Left ventricle myocardium inferior (tissue), 1 donor: Measurements from ENCODE around the gene IGLON5. TPM values are rescaled to one million over a fixed set of nuclear protein-coding genes. Genes with fewer than 3 reads are reported as not detected.
A peak's percentile ranks its signal among the peaks of the same experiment; 100 is the strongest.

Experiments used
- DNase-seq: peaks from one replicate; pipeline ENCODE4 v3.0.0-alpha.2; 2020
- H3K27ac ChIP-seq: fragments of 200-600 bp; replicated peaks from 2 replicates; pipeline ENCODE4 v1.8.0; 2021
- H3K27me3 ChIP-seq: fragments of 200-600 bp; 2 replicates; pipeline ENCODE4 v1.8.0; 2021; ENCODE audit warnings: low read depth
- H3K36me3 ChIP-seq: fragments of 200-600 bp; 2 replicates; pipeline ENCODE4 v1.8.0; 2021
- H3K4me1 ChIP-seq: fragments of 200-600 bp; 2 replicates; pipeline ENCODE4 v1.8.0; 2021
- H3K4me3 ChIP-seq: fragments of 200-600 bp; 2 replicates; pipeline ENCODE4 v1.8.0; 2021; ENCODE audit warnings: mild to moderate bottlenecking, moderate library complexity
- H3K9me3 ChIP-seq: fragments of 200-600 bp; replicated peaks from 2 replicates; pipeline ENCODE4 v1.8.0; 2021
- CTCF ChIP-seq: fragments of 200-600 bp; IDR thresholded peaks from 2 replicates; pipeline ENCODE4 v1.8.0; 2021; ENCODE audit warnings: antibody characterized with exemption, mild to moderate bottlenecking, borderline replicate concordance
- intact Hi-C: fragments of 100-400 bp; cut with micrococcal nuclease; formaldehyde crosslinking; loops from one replicate; pipeline ENCODE4 v1.11.0; 2022
- long read RNA-seq: library from polyadenylated mRNA; unstranded; transcript quantifications from one replicate; pipeline ENCODE4 v2.0.0, GENCODE V29; 2021
- total RNA-seq: library from RNA; stranded (reverse); fragmentation: NEBNext Ultra II Directional; extraction: Animal tissue kit (Norgen Biotek cat#: 25700); gene quantifications from one replicate; pipeline ENCODE4 v1.2.1, GENCODE V29; 2021
- donor health status: DM: no; HTN: yes; CAD: no; lungs with severe emphysema.

The IGLON5 gene
- not detected for total RNA-seq
- long read RNA-seq: 0 reads

DNA sequence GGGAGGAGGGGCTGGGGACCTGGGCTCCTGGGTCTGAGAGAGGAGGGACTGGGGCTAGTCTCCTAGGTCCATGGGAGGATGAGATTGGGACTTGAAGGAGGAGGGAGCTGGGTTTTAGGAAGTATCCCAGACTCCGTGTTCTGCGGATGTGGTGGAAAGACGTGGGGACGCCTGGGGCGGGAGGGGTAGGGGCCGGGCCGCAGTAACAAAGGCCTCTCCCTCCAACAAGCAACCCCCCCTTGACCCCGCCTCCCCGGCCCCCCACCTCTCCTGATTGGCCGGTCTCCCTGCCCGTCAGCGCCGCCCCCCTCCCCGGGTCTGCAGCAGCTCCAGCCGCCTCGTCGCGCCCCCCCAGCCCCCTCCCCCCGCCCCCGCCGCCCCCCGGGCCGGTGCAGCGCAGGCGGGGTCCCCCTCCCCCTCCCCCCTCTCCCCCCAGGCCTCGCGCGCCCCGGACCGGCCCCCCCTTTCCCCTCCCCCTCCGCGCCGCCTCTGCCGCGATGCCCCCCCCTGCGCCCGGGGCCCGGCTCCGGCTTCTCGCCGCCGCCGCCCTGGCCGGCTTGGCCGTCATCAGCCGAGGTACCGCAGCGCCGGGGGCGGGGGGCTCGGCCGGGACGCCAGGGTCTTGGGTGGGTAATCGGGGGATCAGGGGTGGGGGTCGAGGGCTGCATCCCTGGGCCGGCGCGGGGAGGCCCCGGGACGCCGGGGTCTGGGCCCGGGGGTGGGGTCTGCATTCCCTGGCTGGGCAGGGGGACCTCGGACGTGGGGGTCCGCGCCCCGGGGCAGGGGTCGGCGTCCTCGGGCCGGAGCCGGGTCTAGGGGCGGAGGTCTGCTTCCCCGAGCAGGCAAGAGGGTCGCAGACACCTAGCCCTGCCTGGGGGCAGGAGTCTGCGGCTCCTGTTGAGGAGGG lies at the start of gene IGLON5:
Gene IGLON5 (plus strand): TSS at position 294 of the 907 bp plus-strand sequence. CDS start 204 bp downstream, at position 498.
- H3K36me3 ChIP-seq: no peaks in the 10 kb centered on the region
- H3K27me3 ChIP-seq: peaks cover 91% of the 10 kb centered on the region
- no peaks in the 10 kb centered on the region for H3K4me1 ChIP-seq
- no peak for TF ChIP-seq CTCF
- no peak within 1 kb of the TSS for H3K27ac ChIP-seq
- H3K9me3 ChIP-seq: peaks cover 15% of the 10 kb centered on the region
- no peak for DNase-seq
- no peak within 1 kb of the TSS for H3K4me3 ChIP-seq
- intact Hi-C loops: no loop called here

DNA sequence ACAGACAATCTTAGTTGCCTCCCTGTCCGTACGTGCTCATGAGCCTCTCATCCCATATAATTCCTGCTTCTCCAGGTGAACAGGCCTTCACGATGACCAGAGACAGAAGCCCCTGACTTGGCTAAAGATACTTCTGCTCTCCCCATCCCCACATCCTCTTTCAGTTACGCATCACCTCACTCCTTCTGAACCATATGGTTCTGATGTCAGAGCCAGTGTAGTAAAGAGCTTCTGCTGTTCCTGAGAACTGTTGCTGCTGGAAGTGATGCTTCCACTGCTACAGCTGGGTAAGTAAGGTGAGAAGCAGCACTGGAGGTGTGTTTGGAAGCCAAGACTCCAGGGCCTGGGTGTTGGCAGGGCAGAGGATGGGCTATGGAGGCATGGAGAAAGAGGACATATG lies 47.6 kb upstream of the IGLON5 start:
- no peak for DNase-seq
- Histone ChIP-seq H3K4me3 (no peak overlapping the region), H3K4me1 (no peaks in the 10 kb centered on the region), H3K27me3 (peaks cover 81% of the 10 kb centered on the region), H3K36me3 (no peaks in the 10 kb centered on the region), H3K9me3 (no peaks in the 10 kb centered on the region), H3K27ac (no peak overlapping the region)
- intact Hi-C loops: no loop called here
- no peak for TF ChIP-seq CTCF

GRCh38 chr19:51271067-51271466 lies 40.4 kb upstream of the IGLON5 start:
- peaks cover 64% of the 10 kb centered on the region for H3K27me3 ChIP-seq
- H3K27ac ChIP-seq: no peak overlapping the region
- no peak overlapping the region for H3K4me3 ChIP-seq
- peak; percentile 17 for DNase-seq
- intact Hi-C loops: no loop called here
- H3K4me1 ChIP-seq: no peaks in the 10 kb centered on the region
- H3K36me3 ChIP-seq: no peaks in the 10 kb centered on the region
- TF ChIP-seq CTCF: no peak
- no peaks in the 10 kb centered on the region for H3K9me3 ChIP-seq

DNA sequence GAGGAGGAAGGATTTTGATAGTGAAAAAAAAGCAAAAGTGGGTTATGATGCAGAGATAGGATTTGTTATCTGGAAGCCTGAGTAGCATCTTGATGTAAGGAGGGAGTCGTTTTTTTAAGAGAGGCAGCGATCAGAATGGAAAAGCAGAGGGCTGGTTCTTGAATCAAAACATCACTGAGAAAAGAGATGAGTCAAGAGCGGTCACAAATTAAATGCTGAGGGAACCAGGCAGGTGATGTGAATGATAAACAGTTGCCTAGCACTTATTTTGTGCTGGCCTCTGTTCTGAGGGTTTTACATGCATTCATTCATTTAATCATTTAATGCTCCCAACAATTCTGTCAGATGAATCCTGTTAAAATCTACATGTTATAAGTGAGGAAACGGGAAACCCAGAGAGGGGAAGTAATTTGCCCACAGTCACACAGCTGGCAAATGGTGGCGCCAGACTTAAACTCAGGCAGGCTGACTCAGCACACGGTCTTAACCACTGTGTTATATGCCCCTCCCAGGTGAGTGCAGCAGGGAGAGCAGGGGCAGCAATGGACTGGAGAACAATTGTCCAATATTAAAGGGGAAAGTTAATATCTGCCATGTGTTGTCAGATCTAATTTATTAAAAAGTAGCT lies 39.1 kb upstream of the IGLON5 start:
- H3K27me3 ChIP-seq: peaks cover 65% of the 10 kb centered on the region
- H3K27ac ChIP-seq: no peak overlapping the region
- no peak for DNase-seq
- H3K36me3 ChIP-seq: no peaks in the 10 kb centered on the region
- no peak overlapping the region for H3K4me3 ChIP-seq
- H3K4me1 ChIP-seq: no peaks in the 10 kb centered on the region
- intact Hi-C loops: no loop called here
- no peak for TF ChIP-seq CTCF
- H3K9me3 ChIP-seq: no peaks in the 10 kb centered on the region

GRCh38 chr19:51274049-51274770 lies 37.2 kb upstream of the IGLON5 start:
- Histone ChIP-seq H3K4me1 (no peaks in the 10 kb centered on the region), H3K36me3 (no peaks in the 10 kb centered on the region), H3K4me3 (no peak overlapping the region), H3K9me3 (no peaks in the 10 kb centered on the region), H3K27ac (no peak overlapping the region), H3K27me3 (peaks cover 66% of the 10 kb centered on the region)
- DNase-seq: no peak
- TF ChIP-seq CTCF: no peak
- intact Hi-C loops: no loop called here
